ENCODE data around the gene DIRAS1. TPM values are rescaled to one million over a fixed set of nuclear protein-coding genes. Genes with fewer than 3 reads are reported as not detected.

Gene DIRAS1
- total RNA-seq, 2 donors from 2014 or later, result 3.8 to 24.6 TPM

- 91% methylated on average over 17 of the region's 17 CpGs for WGBS
- no peak for DNase-seq (ENCODE audit: low spot score)
- Histone ChIP-seq H3K4me1 (replicated peaks) (no peaks in the 10 kb centered on the region), H3K36me3 (peaks cover 0 to 10% of the 10 kb centered on the region in 2 donors), H3K9me3 (no peaks in the 10 kb centered on the region), H3K27me3 (replicated peaks; ENCODE audit: insufficient read depth) (no peaks in the 10 kb centered on the region), H3K27ac (no peak overlapping the region), H3K4me3 (no peak overlapping the region)
- intact Hi-C loops (cut with DNase I), result no loop called here
- TF ChIP-seq CTCF (IDR thresholded peaks at IDR 0.05) (no peak), POLR2AphosphoS5 (IDR thresholded peaks at IDR 0.05) (no peak), POLR2A (IDR thresholded peaks at IDR 0.05) (no peak)
Measured at GRCh38 chr19:2758601-2759313, 37.6 kb upstream of the DIRAS1 start.

- WGBS, result 92% methylated on average over 48 of the region's 48 CpGs
- no peaks in the 10 kb centered on the region for H3K4me1 ChIP-seq (replicated peaks)
Measured at GRCh38 chr19:2756921-2757881, 36.0 kb upstream of the DIRAS1 start.

GRCh38 chr19:2756477-2756876 is 35.3 kb upstream of the DIRAS1 start:
- no peak for DNase-seq (ENCODE audit: low spot score)
- 87% methylated on average over 8 of the region's 8 CpGs for WGBS
- no peaks in the 10 kb centered on the region for H3K27me3 ChIP-seq (replicated peaks; ENCODE audit: insufficient read depth)
- intact Hi-C loops (cut with DNase I), result no loop called here
- no peaks in the 10 kb centered on the region for H3K9me3 ChIP-seq
- H3K27ac ChIP-seq, result no peak overlapping the region
- no peak overlapping the region for H3K4me3 ChIP-seq
- TF ChIP-seq CTCF (IDR thresholded peaks at IDR 0.05) (no peak), POLR2A (IDR thresholded peaks at IDR 0.05) (no peak), POLR2AphosphoS5 (IDR thresholded peaks at IDR 0.05) (no peak)
- H3K4me1 ChIP-seq (replicated peaks), result no peaks in the 10 kb centered on the region
- no peaks in the 10 kb centered on the region for H3K36me3 ChIP-seq

More at GRCh38 chr19:2756921-2757881, 36.0 kb upstream of the DIRAS1 start:
- Histone ChIP-seq H3K4me3 (no peak overlapping the region), H3K27me3 (replicated peaks; ENCODE audit: insufficient read depth) (no peaks in the 10 kb centered on the region), H3K9me3 (no peaks in the 10 kb centered on the region), H3K36me3 (peaks cover 0 to 3% of the 10 kb centered on the region in 2 donors), H3K27ac (no peak overlapping the region)
- no peak for TF ChIP-seq CTCF (IDR thresholded peaks at IDR 0.05)
- no peak for TF ChIP-seq POLR2AphosphoS5 (IDR thresholded peaks at IDR 0.05)
- TF ChIP-seq POLR2A (IDR thresholded peaks at IDR 0.05), result no peak
- DNase-seq (ENCODE audit: low spot score), result no peak
- intact Hi-C loops (cut with DNase I), result no loop called here

- intact Hi-C loops (cut with DNase I), result no loop called here
- 91% methylated on average over 16 of the region's 16 CpGs for WGBS
- H3K4me3 ChIP-seq, result no peak overlapping the region
- H3K27ac ChIP-seq, result no peak overlapping the region
- DNase-seq (ENCODE audit: low spot score), result no peak
- no peaks in the 10 kb centered on the region for H3K36me3 ChIP-seq
- H3K9me3 ChIP-seq, result no peaks in the 10 kb centered on the region
- no peaks in the 10 kb centered on the region for H3K4me1 ChIP-seq (replicated peaks)
- H3K27me3 ChIP-seq (replicated peaks; ENCODE audit: insufficient read depth), result no peaks in the 10 kb centered on the region
- TF ChIP-seq CTCF (IDR thresholded peaks at IDR 0.05) (no peak), POLR2AphosphoS5 (IDR thresholded peaks at IDR 0.05) (no peak), POLR2A (IDR thresholded peaks at IDR 0.05) (no peak)
Measured at GRCh38 chr19:2755811-2756210, 34.6 kb upstream of the DIRAS1 start.

All from prostate gland (tissue), 2 donors.